IPS DF 6.9 (cell line): Measurements from ENCODE around the gene SCAMP3.
"Not testable (repeated sequence)": the region's sequence is repeated elsewhere in the genome, so short reads cannot be mapped to it uniquely, and the experiment has no call there.

Experiments
- DNase-seq: peaks from one replicate; pipeline ENCODE4 v3.0.0-alpha.2; 2013; ENCODE audit warnings: low read depth, low spot score
- H3K27ac ChIP-seq: one replicate; pipeline ENCODE4 v1.5.1; 2013; ENCODE audit warnings: low read length, control low read depth
- H3K27me3 ChIP-seq: 2 replicates; pipeline ENCODE4 v1.6.1; 2013; ENCODE audit warnings: mild to moderate bottlenecking, low read length; ENCODE audit not compliant: control insufficient read depth, insufficient read depth
- H3K36me3 ChIP-seq: 2 replicates; pipeline ENCODE4 v1.6.1; 2013; ENCODE audit warnings: low read length; ENCODE audit not compliant: control insufficient read depth, insufficient read depth
- H3K4me1 ChIP-seq: 2 replicates; pipeline ENCODE4 v1.6.1; 2013; ENCODE audit warnings: low read length; ENCODE audit not compliant: control insufficient read depth, insufficient read depth
- H3K4me3 ChIP-seq: 2 replicates; pipeline ENCODE4 v1.5.1; 2013; ENCODE audit warnings: mild to moderate bottlenecking, low read length
- H3K9me3 ChIP-seq: 2 replicates; pipeline ENCODE4 v1.6.1; 2013; ENCODE audit warnings: low read length, inconsistent platforms; ENCODE audit not compliant: control insufficient read depth, insufficient read depth
- WGBS: extraction: QIAGEN DNeasy Blood & Tissue Kit; methylation state at CpG from one replicate; pipeline ENCODE4 v1.1.7; 2013; ENCODE audit warnings: mixed read lengths, missing lambda C conversion rate; ENCODE audit not compliant: insufficient read length, insufficient coverage; 5-methylcytosine and 5-hydroxymethylcytosine counted together

Gene SCAMP3

DNA sequence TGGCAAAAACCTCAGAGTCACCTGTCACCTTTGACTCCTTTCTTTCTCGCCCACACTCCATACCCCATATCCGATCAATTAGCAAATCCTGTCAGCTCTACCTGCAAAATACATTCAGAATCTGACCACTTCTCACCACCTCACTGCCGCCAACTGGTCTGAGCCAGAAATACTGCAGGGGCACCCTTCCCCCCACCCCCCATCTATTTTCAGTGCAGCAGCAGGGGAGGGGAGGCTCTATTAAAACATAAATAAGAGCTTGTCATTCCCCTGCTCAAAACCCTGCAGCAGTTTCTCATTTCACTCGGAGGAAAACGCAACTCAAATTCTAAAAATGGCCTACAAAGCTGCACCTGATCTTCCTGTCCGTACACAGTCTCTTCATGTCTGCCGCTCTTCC is 35.2 kb upstream of the SCAMP3 start:
- Histone ChIP-seq H3K27ac (no peak overlapping the region), H3K9me3 (no peaks in the 10 kb centered on the region), H3K4me1 (peaks cover 8% of the 10 kb centered on the region; the same call in 1 of the 2 replicates), H3K4me3 (no peak overlapping the region), H3K36me3 (no peaks in the 10 kb centered on the region), H3K27me3 (peaks cover 8% of the 10 kb centered on the region; the same call in 1 of the 2 replicates)
- no peak for DNase-seq
- WGBS = 100% methylated on average over 2 of the region's 7 CpGs

DNA sequence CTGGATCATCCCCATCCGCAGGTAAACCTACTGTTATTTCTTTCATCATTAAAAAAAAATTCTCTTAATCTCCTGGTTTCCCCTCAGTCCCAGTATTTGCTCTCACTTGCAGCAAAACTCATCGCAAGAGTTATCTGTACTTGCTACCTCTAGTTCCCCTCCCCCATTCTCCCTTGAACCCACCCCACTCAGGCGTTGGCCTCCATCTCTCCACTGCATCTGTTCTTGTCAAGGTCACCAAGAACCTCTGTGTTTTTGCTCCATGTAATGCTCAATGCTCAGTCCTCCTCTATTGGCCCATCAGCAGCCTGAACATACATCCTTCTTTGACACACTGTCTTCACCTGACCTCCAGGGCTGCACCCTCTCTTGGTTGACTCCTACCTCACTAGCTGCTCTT is 34.5 kb upstream of the SCAMP3 start:
- H3K4me3 ChIP-seq = no peak overlapping the region
- H3K36me3 ChIP-seq = no peaks in the 10 kb centered on the region
- no peak for DNase-seq
- H3K4me1 ChIP-seq = peaks cover 8% of the 10 kb centered on the region; the same call in 1 of the 2 replicates
- H3K9me3 ChIP-seq = no peaks in the 10 kb centered on the region
- no peak overlapping the region for H3K27ac ChIP-seq
- peaks cover 8% of the 10 kb centered on the region; the same call in 1 of the 2 replicates for H3K27me3 ChIP-seq
- WGBS = no CpG with 5 or more reads among the region's 3 CpGs

DNA sequence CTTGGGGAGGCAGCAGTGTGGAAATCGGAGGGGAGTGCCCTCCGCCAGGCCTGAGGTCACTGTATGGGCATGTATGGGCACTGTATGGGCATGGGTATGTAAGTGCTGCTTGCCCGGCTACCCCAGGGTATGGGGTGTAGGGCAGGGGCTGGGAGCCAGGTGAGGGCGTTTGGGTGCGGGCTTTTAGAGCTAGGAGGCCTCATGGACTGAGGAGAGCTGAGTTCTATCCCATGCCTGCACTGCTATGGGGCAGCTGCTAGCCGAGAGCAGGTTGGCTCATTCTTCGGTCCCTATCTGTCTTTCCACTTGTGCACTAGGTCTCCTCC is 33.7 kb upstream of the SCAMP3 start:
- DNase-seq = no peak
- Histone ChIP-seq H3K27ac (no peak overlapping the region), H3K4me1 (peaks cover 8% of the 10 kb centered on the region; the same call in 1 of the 2 replicates), H3K27me3 (peaks cover 8% of the 10 kb centered on the region; the same call in 1 of the 2 replicates), H3K36me3 (no peaks in the 10 kb centered on the region), H3K9me3 (no peaks in the 10 kb centered on the region), H3K4me3 (peak overlapping the region; percentile 55; the same call in 1 of the 2 replicates)
- WGBS = no CpG with 5 or more reads among the region's 7 CpGs

DNA sequence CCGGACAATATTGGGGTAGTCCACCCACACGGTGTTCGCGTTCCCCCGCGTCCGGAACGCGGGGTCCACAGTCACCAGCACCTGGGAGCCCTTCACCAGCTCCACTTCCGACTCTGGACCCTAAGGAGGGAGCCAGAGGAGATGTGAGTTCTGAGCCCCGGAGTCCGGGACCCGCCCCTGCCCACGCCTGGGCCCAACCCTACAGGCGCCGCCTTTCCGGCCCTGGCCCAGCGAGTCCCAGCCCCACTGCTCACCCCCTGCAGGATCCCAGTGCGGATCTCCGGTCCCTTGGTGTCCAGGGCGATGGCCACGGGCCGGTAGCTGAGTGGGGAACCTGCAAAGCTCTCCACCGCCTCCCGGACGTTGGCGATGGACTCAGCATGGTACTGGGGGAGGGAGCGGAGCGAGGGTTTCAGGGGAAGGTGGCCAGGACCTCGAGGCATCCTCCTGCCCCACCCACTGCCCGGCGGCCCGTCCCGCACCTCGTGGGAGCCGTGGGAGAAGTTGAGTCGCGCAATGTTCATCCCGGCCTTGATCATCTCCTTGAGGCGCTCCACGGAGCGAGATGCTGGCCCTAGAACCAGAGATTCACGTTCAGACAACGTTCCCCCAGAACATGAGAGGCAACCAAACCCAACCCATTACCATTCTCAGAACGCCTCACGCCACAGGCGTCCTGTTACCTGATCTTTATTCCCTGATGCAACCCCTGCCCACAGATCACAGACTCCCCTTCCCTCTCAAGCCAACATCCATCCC is 33.2 kb upstream of the SCAMP3 start:
- peaks cover 8% of the 10 kb centered on the region; the same call in 1 of the 2 replicates for H3K27me3 ChIP-seq
- peaks cover 8% of the 10 kb centered on the region; the same call in 1 of the 2 replicates for H3K4me1 ChIP-seq
- DNase-seq = no peak
- H3K9me3 ChIP-seq = no peaks in the 10 kb centered on the region
- H3K4me3 ChIP-seq = peak overlapping the region; percentile 55; the same call in 1 of the 2 replicates
- no peak overlapping the region for H3K27ac ChIP-seq
- H3K36me3 ChIP-seq = no peaks in the 10 kb centered on the region
- WGBS = no CpG with 5 or more reads among the region's 47 CpGs

DNA sequence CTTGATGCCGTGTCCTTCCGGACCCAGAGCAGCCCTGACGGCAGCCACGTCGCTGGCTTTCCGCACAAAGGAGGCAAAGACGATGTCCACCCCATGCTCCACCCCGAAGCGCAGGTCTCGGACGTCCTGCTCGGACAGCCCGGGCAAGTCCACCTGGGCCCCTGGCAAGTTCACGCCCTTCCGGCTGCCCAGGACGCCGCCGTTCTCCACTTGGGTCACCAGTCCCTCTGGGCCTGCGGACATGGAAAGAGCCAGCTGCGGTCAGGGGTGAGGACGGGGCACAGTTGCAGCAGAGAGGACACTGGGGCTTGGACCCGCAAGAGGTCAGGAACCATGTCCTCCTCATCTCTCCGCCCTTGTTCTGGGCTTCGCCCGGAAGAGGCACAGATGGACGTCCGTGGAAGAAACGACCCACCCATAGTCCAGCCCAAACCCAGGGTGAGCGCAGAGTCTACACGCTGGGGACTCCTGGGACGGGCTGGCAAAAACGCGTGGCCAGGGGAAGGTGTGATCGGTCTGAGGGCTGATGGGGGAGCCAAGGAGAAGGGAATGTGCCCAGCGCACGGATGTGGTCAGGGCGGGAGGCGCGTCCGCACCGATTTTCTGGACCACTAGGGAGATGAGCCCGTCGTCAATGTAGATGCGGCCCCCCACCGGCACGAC is 32.5 kb upstream of the SCAMP3 start:
- peaks cover 8% of the 10 kb centered on the region; the same call in 1 of the 2 replicates for H3K4me1 ChIP-seq
- no CpG with 5 or more reads among the region's 46 CpGs for WGBS
- no peaks in the 10 kb centered on the region for H3K36me3 ChIP-seq
- no peak for DNase-seq
- H3K27me3 ChIP-seq = peaks cover 8% of the 10 kb centered on the region; the same call in 1 of the 2 replicates
- no peaks in the 10 kb centered on the region for H3K9me3 ChIP-seq
- no peak overlapping the region for H3K27ac ChIP-seq
- peak overlapping the region; percentile 55; the same call in 1 of the 2 replicates for H3K4me3 ChIP-seq

DNA sequence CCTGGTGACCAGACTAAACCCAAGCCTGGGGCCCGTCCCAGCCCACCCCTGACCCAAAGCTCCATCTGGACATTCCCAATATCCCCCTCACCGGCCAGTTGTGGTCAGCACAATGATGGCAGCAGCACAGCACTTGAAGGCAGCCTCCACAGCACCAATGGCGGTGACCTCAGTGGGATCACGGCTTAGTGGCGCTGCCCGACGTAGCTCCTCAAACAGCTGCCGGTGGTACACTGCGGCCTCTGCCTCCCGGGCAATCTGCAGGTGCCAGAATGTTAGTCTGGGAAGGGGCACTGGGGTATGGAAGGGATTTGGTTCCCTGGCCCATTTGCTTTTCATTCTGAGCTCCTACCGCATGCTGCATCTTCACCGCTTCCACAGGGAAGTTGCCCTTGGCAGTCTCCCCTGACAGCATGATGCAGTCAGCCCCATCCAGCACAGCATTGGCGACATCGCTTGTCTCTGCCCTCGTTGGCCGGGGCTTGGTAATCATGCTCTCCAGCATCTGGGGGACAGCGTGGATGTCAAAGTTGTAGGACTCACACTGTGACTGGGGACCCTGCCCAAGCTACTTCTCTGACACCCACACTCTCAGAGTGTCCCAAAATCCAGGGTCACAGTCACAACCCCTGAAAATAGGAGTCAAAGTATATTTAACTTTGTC is 31.1 kb upstream of the SCAMP3 start:
- Histone ChIP-seq H3K27ac (no peak overlapping the region), H3K9me3 (no peaks in the 10 kb centered on the region), H3K4me1 (peaks cover 8% of the 10 kb centered on the region; the same call in 1 of the 2 replicates), H3K4me3 (no peak overlapping the region), H3K36me3 (no peaks in the 10 kb centered on the region), H3K27me3 (peaks cover 8% of the 10 kb centered on the region; the same call in 1 of the 2 replicates)
- DNase-seq = no peak
- WGBS = no CpG with 5 or more reads among the region's 17 CpGs

DNA sequence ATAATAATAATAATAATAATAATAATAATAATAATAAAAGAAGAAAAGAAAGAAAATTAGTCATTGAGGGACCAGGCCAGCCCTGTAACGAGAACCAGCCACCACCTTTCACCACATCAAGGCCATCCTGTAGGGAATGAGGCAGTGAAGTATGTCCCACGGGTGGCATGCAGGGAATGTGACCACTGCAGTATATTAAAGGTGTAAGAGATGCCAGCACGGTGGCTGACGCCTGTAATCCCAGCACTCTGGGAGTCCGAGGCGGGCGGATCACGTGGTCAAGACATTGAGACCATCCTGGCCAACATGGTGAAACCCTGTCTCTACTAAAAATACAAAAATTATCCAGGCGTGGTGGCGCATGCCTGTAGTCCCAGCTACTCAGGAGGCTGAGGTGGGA is 28.8 kb upstream of the SCAMP3 start:
- not testable (repeated sequence) for H3K36me3 ChIP-seq, DNase-seq, H3K9me3 ChIP-seq, H3K27me3 ChIP-seq, H3K27ac ChIP-seq, H3K4me3 ChIP-seq, H3K4me1 ChIP-seq
- WGBS = no CpG with 5 or more reads among the region's 10 CpGs

DNA sequence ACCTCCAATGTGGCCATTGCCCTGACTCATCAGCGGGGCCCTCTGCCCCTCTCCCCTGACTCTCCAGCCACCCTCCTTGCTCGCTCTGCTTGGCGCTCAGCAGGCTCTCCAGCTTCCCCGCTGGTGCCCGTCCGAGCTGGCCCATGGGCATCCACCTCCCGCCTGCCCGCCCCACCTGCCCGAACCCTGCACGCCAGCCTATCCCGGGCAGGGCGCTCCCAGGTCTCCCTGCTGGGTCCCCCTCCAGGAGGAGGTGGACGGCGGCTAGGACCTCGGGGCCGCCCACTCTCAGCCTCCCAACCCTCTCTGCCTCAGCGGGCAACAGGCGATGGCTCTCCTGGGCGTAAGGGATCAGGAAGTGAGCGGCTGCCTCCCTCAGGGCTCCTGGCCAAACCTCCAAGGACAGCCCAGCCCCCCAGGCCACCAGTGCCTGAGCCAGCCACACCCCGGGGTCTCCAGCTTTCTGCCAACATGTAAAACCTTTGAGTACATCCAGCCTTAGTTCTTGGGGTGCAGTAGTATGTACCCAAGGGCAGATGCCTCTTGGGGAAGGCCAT is 25.9 kb upstream of the SCAMP3 start:
- WGBS = no CpG with 5 or more reads among the region's 21 CpGs
- H3K27me3 ChIP-seq = no peaks in the 10 kb centered on the region
- H3K9me3 ChIP-seq = no peaks in the 10 kb centered on the region
- no peak overlapping the region for H3K27ac ChIP-seq
- DNase-seq = no peak
- H3K4me1 ChIP-seq = no peaks in the 10 kb centered on the region
- H3K4me3 ChIP-seq = no peak overlapping the region
- H3K36me3 ChIP-seq = no peaks in the 10 kb centered on the region

DNA sequence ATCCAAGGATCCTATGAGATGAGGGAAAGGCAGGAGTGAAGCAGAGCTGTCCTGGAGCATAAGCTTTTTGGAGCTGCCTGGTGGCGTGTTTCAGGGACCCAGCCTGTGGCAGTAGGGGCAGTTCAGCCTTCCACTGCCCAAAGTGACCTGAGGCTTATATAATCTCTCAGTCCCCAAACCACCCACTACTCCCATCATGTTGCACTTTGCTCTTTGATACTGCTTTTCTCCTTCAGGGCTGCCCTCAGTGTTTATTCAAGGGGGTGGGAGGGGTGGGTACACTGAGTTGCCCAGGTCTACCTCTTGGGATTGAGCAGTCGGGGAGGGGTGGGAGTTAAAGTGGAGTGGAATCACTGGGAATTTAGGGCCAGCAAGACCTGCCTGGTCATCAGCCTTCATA is 24.4 kb upstream of the SCAMP3 start:
- DNase-seq = no peak
- no CpG with 5 or more reads among the region's 2 CpGs for WGBS

DNA sequence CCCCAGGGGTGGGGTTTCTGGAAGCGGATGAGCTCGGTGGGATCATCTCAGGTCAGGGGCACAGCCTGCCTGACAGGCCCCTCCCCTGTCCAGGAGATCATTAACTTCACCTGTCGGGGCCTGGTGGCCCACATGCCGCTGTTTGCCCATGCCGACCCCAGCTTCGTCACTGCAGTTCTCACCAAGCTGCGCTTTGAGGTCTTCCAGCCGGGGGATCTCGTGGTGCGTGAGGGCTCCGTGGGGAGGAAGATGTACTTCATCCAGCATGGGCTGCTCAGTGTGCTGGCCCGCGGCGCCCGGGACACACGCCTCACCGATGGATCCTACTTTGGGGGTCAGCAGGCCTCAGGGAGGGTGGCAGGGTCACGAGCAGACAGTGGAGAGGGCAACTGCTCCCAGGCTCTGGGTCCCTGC is 23.5 kb upstream of the SCAMP3 start:
- no peaks in the 10 kb centered on the region for H3K4me1 ChIP-seq
- no peak for DNase-seq
- no peak overlapping the region for H3K27ac ChIP-seq
- no CpG with 5 or more reads among the region's 18 CpGs for WGBS
- H3K27me3 ChIP-seq = no peaks in the 10 kb centered on the region
- no peaks in the 10 kb centered on the region for H3K9me3 ChIP-seq
- no peak overlapping the region for H3K4me3 ChIP-seq
- H3K36me3 ChIP-seq = no peaks in the 10 kb centered on the region

More for the DNA sequence above, 24.4 kb upstream of the SCAMP3 start:
- Histone ChIP-seq H3K27me3 (no peaks in the 10 kb centered on the region), H3K36me3 (no peaks in the 10 kb centered on the region), H3K4me3 (no peak overlapping the region), H3K27ac (no peak overlapping the region), H3K9me3 (no peaks in the 10 kb centered on the region), H3K4me1 (no peaks in the 10 kb centered on the region)
